Measurements from ENCODE around the gene CIC. TPM values are rescaled to one million over a fixed set of nuclear protein-coding genes. Genes with fewer than 3 reads are reported as not detected.

CIC gene
- total and polyA plus RNA-seq, 4 experiments from 2014 or later = 3.5 to 82.6 (median 81.6) TPM; not detected in 1

DNA sequence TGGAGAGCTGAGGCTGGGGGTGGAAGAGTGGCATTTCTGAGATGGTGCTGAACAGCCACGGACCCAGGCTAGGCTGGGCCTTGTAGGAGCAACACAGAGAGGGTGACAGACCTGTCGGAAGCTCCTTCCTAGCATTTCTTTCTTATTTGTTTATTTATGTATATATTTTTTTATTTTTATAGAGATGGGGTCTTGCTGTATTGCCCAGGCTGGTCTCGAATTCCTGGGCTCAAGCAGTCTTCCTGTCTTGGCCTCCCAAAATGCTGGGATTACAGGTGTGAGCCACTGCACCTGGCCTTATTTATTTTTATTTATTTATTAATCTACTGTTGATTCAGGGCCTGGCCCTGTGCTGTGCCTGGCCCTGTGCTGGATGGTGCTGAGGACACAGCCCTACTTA, 6.5 kb downstream of the CIC start:
- DNase-seq = no peak
- ChIA-PET CTCF (ENCODE audit: partially characterized antibody) (interaction anchor here (0.9 to 1.0 kb wide), 2 partner anchors 21 to 23 kb away, joined by 3 to 4 read pairs; no protein-coding TSS in a partner anchor), POLR2A (ENCODE audit: partially characterized antibody) (interaction anchor here (1.1 to 1.4 kb wide), 2 partner anchors 17 to 33 kb away, joined by 4 read pairs; partner anchors contain the start of gene GSK3A)
- Histone ChIP-seq H3K27me3 (ENCODE audit: insufficient read depth, low read length) (no peaks in the 10 kb centered on the region), H3K4me1 (ENCODE audit: insufficient read depth, low read length) (peaks cover 49% of the 10 kb centered on the region), H3K9me3 (ENCODE audit: control insufficient read depth in 1 of 2, low read length in 2 of 2) (no peaks in the 10 kb centered on the region), H3K36me3 (ENCODE audit: insufficient read depth, low read length) (peaks cover 13% of the 10 kb centered on the region), H3K27ac (ENCODE audit: low read depth, low read length) (no peak overlapping the region), H3K4me3 (ENCODE audit: low read length in 2 of 2) (no peak overlapping the region)
- peak overlapping the region in 1 of 8 donors; percentile 71 for H3K4me3 Mint-ChIP-seq
- peaks cover 6 to 18% of the 10 kb centered on the region in 2 donors for H3K36me3 Mint-ChIP-seq
- H3K9me3 Mint-ChIP-seq = no peaks in the 10 kb centered on the region
- intact Hi-C loops (cut with micrococcal nuclease) = no loop called here
- peak overlapping the region in 6 of 7 donors; percentile 65 to 94 (median 88) for H3K27ac Mint-ChIP-seq
- no peaks in the 10 kb centered on the region for H3K27me3 Mint-ChIP-seq
- peaks cover 38 to 60% (median 43%) of the 10 kb centered on the region in 4 donors for H3K4me1 Mint-ChIP-seq

DNA sequence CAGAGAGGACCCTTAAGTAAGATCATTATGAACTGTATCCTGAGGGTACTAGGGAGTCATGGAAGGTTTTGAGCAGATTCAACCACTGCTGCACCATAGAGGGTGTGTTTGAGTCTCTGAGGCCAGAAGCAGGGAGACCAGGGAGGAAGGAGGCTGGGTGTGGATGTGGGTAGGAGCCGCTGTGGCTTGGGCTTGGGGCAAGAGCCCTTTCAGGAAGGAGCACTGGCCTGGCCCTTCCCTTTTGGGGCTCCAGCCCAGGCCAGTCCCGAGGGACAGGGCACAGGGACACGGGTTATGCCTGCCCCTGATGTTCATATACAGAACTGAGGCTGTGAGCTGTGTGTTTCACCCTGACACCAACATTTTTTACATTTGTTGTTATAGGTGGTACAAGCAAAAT, 7.2 kb downstream of the CIC start:
- POLR2A ChIA-PET (ENCODE audit: partially characterized antibody) = interaction anchor here (0.9 to 9.3 kb wide), 3 partner anchors 25 to 77 kb away, joined by 3 to 139 read pairs (median 4); partner anchors contain the start of gene GSK3A
- H3K4me3 Mint-ChIP-seq = peak overlapping the region in 6 of 8 donors; percentile 2 to 80 (median 67)

DNA sequence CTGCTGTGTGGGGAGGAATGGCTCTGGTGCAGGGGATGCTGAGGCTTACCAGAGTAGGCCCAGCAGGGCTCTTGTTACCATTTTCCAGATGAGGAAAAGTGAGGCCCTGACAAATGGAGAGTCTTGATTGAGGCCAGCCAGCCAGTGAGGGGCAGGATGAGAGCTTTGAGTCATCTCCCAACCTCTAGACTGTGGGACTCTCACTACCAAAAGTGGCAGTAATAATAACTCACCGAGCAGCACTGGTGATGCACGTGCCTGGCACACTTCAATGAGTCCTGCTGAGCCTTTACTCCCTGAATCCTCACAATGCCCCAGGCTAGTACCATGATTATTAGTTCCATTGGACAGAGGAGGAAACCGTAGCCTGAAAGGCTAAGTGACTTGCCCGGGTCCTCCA, 7.8 kb downstream of the CIC start:
- no peak overlapping the region for H3K4me3 Mint-ChIP-seq
- H3K36me3 Mint-ChIP-seq = peaks cover 6 to 12% of the 10 kb centered on the region in 2 donors
- no peaks in the 10 kb centered on the region for H3K9me3 Mint-ChIP-seq
- H3K4me3 ChIP-seq (ENCODE audit: low read length in 2 of 2) = no peak overlapping the region
- ChIA-PET CTCF (ENCODE audit: partially characterized antibody) (interaction anchor here (2.2 to 4.4 kb wide), 2 partner anchors 33 to 144 kb away, joined by 5 to 77 read pairs; partner anchors contain the start of genes GSK3A and POU2F2), POLR2A (ENCODE audit: partially characterized antibody) (interaction anchor here (0.9 to 9.3 kb wide), 3 partner anchors 26 to 78 kb away, joined by 3 to 139 read pairs (median 4); partner anchors contain the start of gene GSK3A)
- H3K9me3 ChIP-seq (ENCODE audit: control insufficient read depth in 1 of 2, low read length in 2 of 2) = no peaks in the 10 kb centered on the region
- H3K36me3 ChIP-seq (ENCODE audit: insufficient read depth, low read length) = peaks cover 13% of the 10 kb centered on the region
- intact Hi-C loops (cut with micrococcal nuclease) = no loop called here
- H3K27ac Mint-ChIP-seq = peak overlapping the region in 4 of 7 donors; percentile 12 to 90 (median 49)
- peaks cover 44% of the 10 kb centered on the region for H3K4me1 ChIP-seq (ENCODE audit: insufficient read depth, low read length)
- no peak for DNase-seq
- H3K4me1 Mint-ChIP-seq = peaks cover 34 to 48% (median 41%) of the 10 kb centered on the region in 4 donors
- H3K27me3 ChIP-seq (ENCODE audit: insufficient read depth, low read length) = no peaks in the 10 kb centered on the region
- no peaks in the 10 kb centered on the region for H3K27me3 Mint-ChIP-seq
- H3K27ac ChIP-seq (ENCODE audit: low read depth, low read length) = peak overlapping the region; percentile 8

More for the DNA sequence above, 7.2 kb downstream of the CIC start:
- H3K27ac ChIP-seq (ENCODE audit: low read depth, low read length) = peak overlapping the region; percentile 8
- peaks cover 6 to 16% of the 10 kb centered on the region in 2 donors for H3K36me3 Mint-ChIP-seq
- no peaks in the 10 kb centered on the region for H3K27me3 Mint-ChIP-seq
- peaks cover 13% of the 10 kb centered on the region for H3K36me3 ChIP-seq (ENCODE audit: insufficient read depth, low read length)
- no peaks in the 10 kb centered on the region for H3K27me3 ChIP-seq (ENCODE audit: insufficient read depth, low read length)
- CTCF ChIA-PET (ENCODE audit: partially characterized antibody) = no interaction called here
- no peaks in the 10 kb centered on the region for H3K9me3 Mint-ChIP-seq
- no peaks in the 10 kb centered on the region for H3K9me3 ChIP-seq (ENCODE audit: control insufficient read depth in 1 of 2, low read length in 2 of 2)
- H3K4me1 ChIP-seq (ENCODE audit: insufficient read depth, low read length) = peaks cover 44% of the 10 kb centered on the region
- intact Hi-C loops (cut with micrococcal nuclease) = no loop called here
- DNase-seq = no peak
- peaks cover 33 to 52% (median 42%) of the 10 kb centered on the region in 4 donors for H3K4me1 Mint-ChIP-seq
- H3K4me3 ChIP-seq (ENCODE audit: low read length in 2 of 2) = no peak overlapping the region
- H3K27ac Mint-ChIP-seq = peak overlapping the region; percentile 12 to 94 (median 87)

DNA sequence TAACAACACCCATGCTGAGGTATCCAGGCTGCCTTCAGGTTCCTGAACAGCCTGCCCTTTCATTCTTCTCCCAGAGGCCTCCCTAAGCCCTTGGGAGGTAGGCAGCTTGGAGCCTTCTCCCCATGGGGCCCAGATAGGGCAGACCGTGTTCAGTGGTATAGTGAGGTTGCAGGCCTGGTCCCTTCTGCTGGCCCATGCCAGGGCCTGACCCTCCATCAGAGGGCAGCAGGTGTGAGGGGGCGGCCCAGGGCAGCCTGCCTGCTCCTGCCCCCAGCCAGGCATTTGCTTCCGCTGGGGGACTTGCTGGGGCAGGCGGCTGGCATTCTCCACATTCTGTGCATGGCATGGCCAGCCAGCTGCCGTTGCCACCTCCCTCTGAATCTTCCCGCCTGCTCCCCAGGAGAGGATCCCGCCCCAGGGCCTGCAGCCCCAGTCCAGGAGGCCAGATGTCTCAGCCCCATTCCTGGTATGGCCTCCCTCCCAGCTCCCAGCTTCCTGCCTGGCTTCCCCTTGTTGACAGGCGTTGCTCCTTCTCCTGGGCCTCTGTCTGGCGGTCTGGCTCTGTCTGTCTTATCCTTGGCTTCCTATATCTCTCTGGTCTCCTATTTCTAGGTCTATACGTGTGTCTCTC, 8.9 kb downstream of the CIC start:
- Mint-ChIP-seq H3K36me3 (peaks cover 6 to 14% of the 10 kb centered on the region in 2 donors), H3K9me3 (no peaks in the 10 kb centered on the region), H3K27ac (peak overlapping the region in 5 of 7 donors; percentile 13 to 82 (median 50)), H3K4me3 (peak overlapping the region in 1 of 8 donors; percentile 93), H3K27me3 (no peaks in the 10 kb centered on the region), H3K4me1 (peaks cover 41 to 48% (median 44%) of the 10 kb centered on the region in 4 donors)
- H3K27ac ChIP-seq (ENCODE audit: low read depth, low read length) = peak overlapping the region; percentile 31
- no peak for DNase-seq
- POLR2A ChIA-PET (ENCODE audit: partially characterized antibody) = interaction anchor here (1.4 to 9.3 kb wide), 3 partner anchors 8 to 33 kb away, joined by 4 to 139 read pairs (median 131); partner anchors contain the start of genes CIC and GSK3A
- no peaks in the 10 kb centered on the region for H3K9me3 ChIP-seq (ENCODE audit: control insufficient read depth in 1 of 2, low read length in 2 of 2)
- no peak overlapping the region for H3K4me3 ChIP-seq (ENCODE audit: low read length in 2 of 2)
- intact Hi-C loops (cut with micrococcal nuclease) = no loop called here
- CTCF ChIA-PET (ENCODE audit: partially characterized antibody) = interaction anchor here (2.2 to 4.4 kb wide), 5 partner anchors 18 to 169 kb away, joined by 5 to 77 read pairs (median 17); partner anchors contain the start of genes GSK3A and POU2F2
- peaks cover 12% of the 10 kb centered on the region for H3K36me3 ChIP-seq (ENCODE audit: insufficient read depth, low read length)
- peaks cover 55% of the 10 kb centered on the region for H3K4me1 ChIP-seq (ENCODE audit: insufficient read depth, low read length)
- no peaks in the 10 kb centered on the region for H3K27me3 ChIP-seq (ENCODE audit: insufficient read depth, low read length)

DNA sequence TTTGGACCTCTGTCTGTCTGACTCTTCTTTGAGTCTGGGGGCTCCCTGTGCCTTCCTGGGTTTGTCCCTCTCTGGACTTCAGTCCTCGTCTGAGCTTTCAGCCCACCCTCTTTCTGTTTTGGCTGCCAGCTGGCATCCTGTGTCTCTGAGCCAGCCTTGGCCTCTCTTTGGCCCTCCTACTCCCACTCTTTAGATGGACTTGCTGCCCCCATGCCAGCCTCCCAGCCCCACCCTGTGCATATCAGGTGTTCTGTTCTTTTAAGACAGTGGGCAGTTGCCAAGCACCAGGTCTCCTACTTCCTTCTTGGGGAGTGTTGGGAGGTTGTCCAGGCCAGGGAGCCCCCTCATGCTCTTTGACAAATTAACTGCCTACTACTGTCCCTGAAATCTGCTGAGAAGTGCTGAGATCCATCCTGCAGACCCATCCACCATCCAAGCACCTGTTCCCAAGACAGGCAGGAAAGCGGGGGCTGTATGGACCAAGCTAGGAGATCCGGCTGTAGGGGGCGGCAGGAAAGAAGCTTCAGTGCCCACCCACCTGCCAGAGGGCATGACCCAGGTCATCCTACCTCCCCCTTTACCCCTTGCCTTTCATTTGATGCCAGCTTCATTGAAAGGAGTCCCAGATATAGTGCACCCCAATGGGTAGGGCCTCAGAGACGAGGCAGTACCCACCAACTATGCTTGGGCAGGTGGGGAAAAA, 9.6 kb downstream of the CIC start:
- H3K36me3 Mint-ChIP-seq = peaks cover 6 to 14% of the 10 kb centered on the region in 2 donors
- H3K27me3 ChIP-seq (ENCODE audit: insufficient read depth, low read length) = no peaks in the 10 kb centered on the region
- H3K4me1 ChIP-seq (ENCODE audit: insufficient read depth, low read length) = peaks cover 59% of the 10 kb centered on the region
- intact Hi-C loops (cut with micrococcal nuclease) = loop anchor here (1.0 kb wide), 1 partner anchor 34 kb away; no protein-coding TSS in a partner anchor
- ChIA-PET POLR2A (ENCODE audit: partially characterized antibody) (interaction anchor here (1.6 to 9.3 kb wide), 5 partner anchors 9 to 146 kb away, joined by 3 to 139 read pairs (median 14); partner anchors contain the start of genes CIC, GSK3A and POU2F2), CTCF (ENCODE audit: partially characterized antibody) (interaction anchor here (0.8 to 4.4 kb wide), 18 partner anchors 9 to 176 kb away, joined by 3 to 77 read pairs (median 6); partner anchors contain the start of genes CIC, ERF, GSK3A and POU2F2)
- H3K4me3 ChIP-seq (ENCODE audit: low read length in 2 of 2) = no peak overlapping the region
- no peaks in the 10 kb centered on the region for H3K27me3 Mint-ChIP-seq
- H3K27ac ChIP-seq (ENCODE audit: low read depth, low read length) = peak overlapping the region; percentile 31
- peak overlapping the region in 7 of 8 donors; percentile 88 to 94 (median 91) for H3K4me3 Mint-ChIP-seq
- H3K27ac Mint-ChIP-seq = peak overlapping the region in 6 of 7 donors; percentile 78 to 97 (median 95)
- no peak for DNase-seq
- H3K9me3 ChIP-seq (ENCODE audit: control insufficient read depth in 1 of 2, low read length in 2 of 2) = no peaks in the 10 kb centered on the region
- peaks cover 5% of the 10 kb centered on the region for H3K36me3 ChIP-seq (ENCODE audit: insufficient read depth, low read length)
- H3K4me1 Mint-ChIP-seq = peaks cover 40 to 48% (median 44%) of the 10 kb centered on the region in 4 donors
- H3K9me3 Mint-ChIP-seq = no peaks in the 10 kb centered on the region

DNA sequence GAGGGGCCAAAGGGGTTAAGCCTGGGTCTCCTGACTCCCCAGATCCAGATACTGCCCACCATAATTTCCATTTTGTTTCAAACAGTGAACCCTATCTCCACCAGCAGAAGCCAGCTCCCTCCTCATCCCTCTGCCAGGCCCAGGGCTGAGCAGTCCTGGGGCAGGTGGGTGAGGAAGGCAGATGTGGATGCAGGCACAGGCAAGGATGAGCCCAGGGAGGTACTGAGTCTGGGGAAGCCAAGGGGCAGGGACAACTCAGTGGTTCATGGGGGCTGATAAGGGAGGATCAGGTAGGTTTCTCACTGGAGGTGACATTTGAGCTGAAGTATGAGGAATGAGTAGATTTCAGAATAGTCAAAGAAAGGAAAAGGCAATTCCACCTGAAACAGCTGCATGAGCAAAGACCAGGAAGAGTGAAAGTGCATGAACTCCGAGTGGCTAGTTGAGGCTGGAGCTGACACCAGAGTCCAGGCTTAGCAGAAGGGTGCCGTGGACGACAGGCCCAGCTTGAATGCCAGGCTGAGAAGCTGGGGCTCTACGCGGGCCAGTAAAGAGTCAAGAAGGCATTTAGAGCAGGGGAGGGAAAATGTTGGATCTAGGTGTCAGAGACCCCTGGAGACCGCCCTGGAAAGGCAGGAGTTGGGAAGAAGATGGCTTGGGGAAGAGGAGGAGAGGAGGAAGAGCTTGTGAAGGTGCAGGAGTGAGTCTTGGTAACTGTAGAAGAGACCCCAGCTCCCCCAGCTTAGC, 10.3 kb downstream of the CIC start:
- Mint-ChIP-seq H3K36me3 (peaks cover 6 to 14% of the 10 kb centered on the region in 2 donors), H3K27ac (peak overlapping the region in 6 of 7 donors; percentile 94 to 97 (median 96)), H3K27me3 (no peaks in the 10 kb centered on the region), H3K4me3 (peak overlapping the region; percentile 88 to 94 (median 90)), H3K4me1 (peaks cover 40 to 48% (median 44%) of the 10 kb centered on the region in 4 donors), H3K9me3 (no peaks in the 10 kb centered on the region)
- DNase-seq = peak in 1 of 5 donors; percentile 24
- Histone ChIP-seq H3K36me3 (ENCODE audit: insufficient read depth, low read length) (no peaks in the 10 kb centered on the region), H3K27me3 (ENCODE audit: insufficient read depth, low read length) (no peaks in the 10 kb centered on the region), H3K27ac (ENCODE audit: low read depth, low read length) (peak overlapping the region; percentile 77), H3K9me3 (ENCODE audit: control insufficient read depth in 1 of 2, low read length in 2 of 2) (no peaks in the 10 kb centered on the region), H3K4me1 (ENCODE audit: insufficient read depth, low read length) (peaks cover 59% of the 10 kb centered on the region), H3K4me3 (ENCODE audit: low read length in 2 of 2) (peak overlapping the region; percentile 73 to 76)
- POLR2A ChIA-PET (ENCODE audit: partially characterized antibody) = interaction anchor here (1.0 to 9.3 kb wide), 11 partner anchors 9 to 147 kb away, joined by 3 to 139 read pairs (median 10); partner anchors contain the start of genes CIC, GSK3A, PAFAH1B3 and POU2F2
- intact Hi-C loops (cut with micrococcal nuclease) = loop anchor here (1.0 kb wide), 1 partner anchor 35 kb away; no protein-coding TSS in a partner anchor
- CTCF ChIA-PET (ENCODE audit: partially characterized antibody) = interaction anchor here (0.8 to 4.4 kb wide), 23 partner anchors 9 to 177 kb away, joined by 3 to 77 read pairs (median 6); partner anchors contain the start of genes CIC, ERF, GSK3A and POU2F2
